Measurements from ENCODE around the gene IFT52. TPM values are rescaled to one million over a fixed set of nuclear protein-coding genes. Genes with fewer than 3 reads are reported as not detected.

The IFT52 gene
- total and polyA plus RNA-seq, 2 of the 8 experiments (the other 6 are each of a cell fraction or from before 2014, with no cell fraction given): 35.6 to 40.4 TPM

DNA sequence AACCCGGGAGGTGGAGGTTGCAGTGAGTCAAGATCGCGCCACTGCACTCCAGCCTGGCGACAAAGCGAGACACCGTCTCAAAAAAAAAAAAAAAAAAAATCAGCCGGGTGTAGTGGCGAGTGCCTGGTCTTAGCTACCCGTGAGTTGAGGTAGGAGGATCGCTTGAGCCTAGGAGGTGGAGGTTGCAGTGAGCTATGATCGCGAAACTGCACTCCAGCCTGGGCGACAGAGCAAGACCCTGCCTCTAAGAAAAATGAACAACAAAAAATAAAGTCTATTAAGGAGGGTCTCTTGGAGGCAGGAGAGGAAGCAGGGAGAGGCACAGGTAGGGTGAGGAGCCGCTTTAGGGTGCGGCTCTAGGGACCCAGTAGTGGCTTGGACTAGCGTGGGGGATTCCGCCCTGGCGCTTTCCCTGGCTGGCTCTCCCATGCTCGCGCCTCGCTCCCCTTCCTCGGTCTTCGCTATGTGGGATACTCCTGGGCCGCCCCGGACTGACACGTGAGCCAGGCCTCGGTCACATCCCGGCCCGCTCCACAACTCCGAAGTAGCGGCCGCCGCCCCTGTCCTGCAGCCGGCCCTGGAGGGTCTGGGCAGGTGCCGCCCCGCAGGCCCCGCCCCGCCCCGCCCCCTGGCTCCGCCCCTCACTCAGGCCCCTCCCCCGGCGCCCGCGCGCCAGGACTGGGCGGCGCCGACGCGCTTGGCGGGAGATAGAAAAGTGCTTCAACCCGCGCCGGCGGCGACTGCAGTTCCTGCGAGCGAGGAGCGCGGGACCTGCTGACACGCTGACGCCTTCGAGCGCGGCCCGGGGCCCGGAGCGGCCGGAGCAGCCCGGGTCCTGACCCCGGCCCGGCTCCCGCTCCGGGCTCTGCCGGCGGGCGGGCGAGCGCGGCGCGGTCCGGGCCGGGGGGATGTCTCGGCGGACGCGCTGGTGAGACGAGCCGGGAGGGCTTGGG lies 75.9 kb downstream of the IFT52 start, which contains the start of gene MYBL2 (continued):
- TF ChIP-seq, protein P1, sequence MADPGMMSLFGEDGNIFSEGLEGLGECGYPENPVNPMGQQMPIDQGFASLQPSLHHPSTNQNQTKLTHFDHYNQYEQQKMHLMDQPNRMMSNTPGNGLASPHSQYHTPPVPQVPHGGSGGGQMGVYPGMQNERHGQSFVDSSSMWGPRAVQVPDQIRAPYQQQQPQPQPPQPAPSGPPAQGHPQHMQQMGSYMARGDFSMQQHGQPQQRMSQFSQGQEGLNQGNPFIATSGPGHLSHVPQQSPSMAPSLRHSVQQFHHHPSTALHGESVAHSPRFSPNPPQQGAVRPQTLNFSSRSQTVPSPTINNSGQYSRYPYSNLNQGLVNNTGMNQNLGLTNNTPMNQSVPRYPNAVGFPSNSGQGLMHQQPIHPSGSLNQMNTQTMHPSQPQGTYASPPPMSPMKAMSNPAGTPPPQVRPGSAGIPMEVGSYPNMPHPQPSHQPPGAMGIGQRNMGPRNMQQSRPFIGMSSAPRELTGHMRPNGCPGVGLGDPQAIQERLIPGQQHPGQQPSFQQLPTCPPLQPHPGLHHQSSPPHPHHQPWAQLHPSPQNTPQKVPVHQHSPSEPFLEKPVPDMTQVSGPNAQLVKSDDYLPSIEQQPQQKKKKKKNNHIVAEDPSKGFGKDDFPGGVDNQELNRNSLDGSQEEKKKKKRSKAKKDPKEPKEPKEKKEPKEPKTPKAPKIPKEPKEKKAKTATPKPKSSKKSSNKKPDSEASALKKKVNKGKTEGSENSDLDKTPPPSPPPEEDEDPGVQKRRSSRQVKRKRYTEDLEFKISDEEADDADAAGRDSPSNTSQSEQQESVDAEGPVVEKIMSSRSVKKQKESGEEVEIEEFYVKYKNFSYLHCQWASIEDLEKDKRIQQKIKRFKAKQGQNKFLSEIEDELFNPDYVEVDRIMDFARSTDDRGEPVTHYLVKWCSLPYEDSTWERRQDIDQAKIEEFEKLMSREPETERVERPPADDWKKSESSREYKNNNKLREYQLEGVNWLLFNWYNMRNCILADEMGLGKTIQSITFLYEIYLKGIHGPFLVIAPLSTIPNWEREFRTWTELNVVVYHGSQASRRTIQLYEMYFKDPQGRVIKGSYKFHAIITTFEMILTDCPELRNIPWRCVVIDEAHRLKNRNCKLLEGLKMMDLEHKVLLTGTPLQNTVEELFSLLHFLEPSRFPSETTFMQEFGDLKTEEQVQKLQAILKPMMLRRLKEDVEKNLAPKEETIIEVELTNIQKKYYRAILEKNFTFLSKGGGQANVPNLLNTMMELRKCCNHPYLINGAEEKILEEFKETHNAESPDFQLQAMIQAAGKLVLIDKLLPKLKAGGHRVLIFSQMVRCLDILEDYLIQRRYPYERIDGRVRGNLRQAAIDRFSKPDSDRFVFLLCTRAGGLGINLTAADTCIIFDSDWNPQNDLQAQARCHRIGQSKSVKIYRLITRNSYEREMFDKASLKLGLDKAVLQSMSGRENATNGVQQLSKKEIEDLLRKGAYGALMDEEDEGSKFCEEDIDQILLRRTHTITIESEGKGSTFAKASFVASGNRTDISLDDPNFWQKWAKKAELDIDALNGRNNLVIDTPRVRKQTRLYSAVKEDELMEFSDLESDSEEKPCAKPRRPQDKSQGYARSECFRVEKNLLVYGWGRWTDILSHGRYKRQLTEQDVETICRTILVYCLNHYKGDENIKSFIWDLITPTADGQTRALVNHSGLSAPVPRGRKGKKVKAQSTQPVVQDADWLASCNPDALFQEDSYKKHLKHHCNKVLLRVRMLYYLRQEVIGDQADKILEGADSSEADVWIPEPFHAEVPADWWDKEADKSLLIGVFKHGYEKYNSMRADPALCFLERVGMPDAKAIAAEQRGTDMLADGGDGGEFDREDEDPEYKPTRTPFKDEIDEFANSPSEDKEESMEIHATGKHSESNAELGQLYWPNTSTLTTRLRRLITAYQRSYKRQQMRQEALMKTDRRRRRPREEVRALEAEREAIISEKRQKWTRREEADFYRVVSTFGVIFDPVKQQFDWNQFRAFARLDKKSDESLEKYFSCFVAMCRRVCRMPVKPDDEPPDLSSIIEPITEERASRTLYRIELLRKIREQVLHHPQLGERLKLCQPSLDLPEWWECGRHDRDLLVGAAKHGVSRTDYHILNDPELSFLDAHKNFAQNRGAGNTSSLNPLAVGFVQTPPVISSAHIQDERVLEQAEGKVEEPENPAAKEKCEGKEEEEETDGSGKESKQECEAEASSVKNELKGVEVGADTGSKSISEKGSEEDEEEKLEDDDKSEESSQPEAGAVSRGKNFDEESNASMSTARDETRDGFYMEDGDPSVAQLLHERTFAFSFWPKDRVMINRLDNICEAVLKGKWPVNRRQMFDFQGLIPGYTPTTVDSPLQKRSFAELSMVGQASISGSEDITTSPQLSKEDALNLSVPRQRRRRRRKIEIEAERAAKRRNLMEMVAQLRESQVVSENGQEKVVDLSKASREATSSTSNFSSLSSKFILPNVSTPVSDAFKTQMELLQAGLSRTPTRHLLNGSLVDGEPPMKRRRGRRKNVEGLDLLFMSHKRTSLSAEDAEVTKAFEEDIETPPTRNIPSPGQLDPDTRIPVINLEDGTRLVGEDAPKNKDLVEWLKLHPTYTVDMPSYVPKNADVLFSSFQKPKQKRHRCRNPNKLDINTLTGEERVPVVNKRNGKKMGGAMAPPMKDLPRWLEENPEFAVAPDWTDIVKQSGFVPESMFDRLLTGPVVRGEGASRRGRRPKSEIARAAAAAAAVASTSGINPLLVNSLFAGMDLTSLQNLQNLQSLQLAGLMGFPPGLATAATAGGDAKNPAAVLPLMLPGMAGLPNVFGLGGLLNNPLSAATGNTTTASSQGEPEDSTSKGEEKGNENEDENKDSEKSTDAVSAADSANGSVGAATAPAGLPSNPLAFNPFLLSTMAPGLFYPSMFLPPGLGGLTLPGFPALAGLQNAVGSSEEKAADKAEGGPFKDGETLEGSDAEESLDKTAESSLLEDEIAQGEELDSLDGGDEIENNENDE (IDR thresholded peaks at IDR 0.05; ENCODE audit: insufficient replicate concordance, low read length): no peak
- TF ChIP-seq CHD1 (IDR thresholded peaks at IDR 0.05; ENCODE audit: low read depth, low read length) (no peak), SIRT6 (IDR thresholded peaks at IDR 0.05; ENCODE audit: low read length) (no peak), CREB1 (IDR thresholded peaks at IDR 0.05) (peak; percentile 52; the same call in 1 of the 2 replicates), SUZ12 (IDR thresholded peaks at IDR 0.05; ENCODE audit: low read length) (no peak), FOSL1 (IDR thresholded peaks at IDR 0.05; ENCODE audit: insufficient read depth, low read depth, low read length) (no peak)
- TF ChIP-seq, protein P2, sequence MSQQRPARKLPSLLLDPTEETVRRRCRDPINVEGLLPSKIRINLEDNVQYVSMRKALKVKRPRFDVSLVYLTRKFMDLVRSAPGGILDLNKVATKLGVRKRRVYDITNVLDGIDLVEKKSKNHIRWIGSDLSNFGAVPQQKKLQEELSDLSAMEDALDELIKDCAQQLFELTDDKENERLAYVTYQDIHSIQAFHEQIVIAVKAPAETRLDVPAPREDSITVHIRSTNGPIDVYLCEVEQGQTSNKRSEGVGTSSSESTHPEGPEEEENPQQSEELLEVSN (IDR thresholded peaks at IDR 0.05): peak; percentile 76
- TF ChIP-seq, protein P3, sequence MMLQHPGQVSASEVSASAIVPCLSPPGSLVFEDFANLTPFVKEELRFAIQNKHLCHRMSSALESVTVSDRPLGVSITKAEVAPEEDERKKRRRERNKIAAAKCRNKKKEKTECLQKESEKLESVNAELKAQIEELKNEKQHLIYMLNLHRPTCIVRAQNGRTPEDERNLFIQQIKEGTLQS (IDR thresholded peaks at IDR 0.05; ENCODE audit: insufficient read depth, low read depth, low read length): no peak

All from H1 (cell line).